Mesenchymal stem cell (in vitro differentiated cells and primary cell): ENCODE measurements around the gene RCOR1.
A peak's percentile ranks its signal among the peaks of the same experiment; 100 is the strongest.

ENCODE experiments used
- DNase-seq: peaks from one replicate; pipeline ENCODE4 v3.0.0-alpha.2; 2013
- H2AFZ ChIP-seq: one replicate; pipeline ENCODE4 v1.6.1; 2013; ENCODE audit warnings: low read depth, mild to moderate bottlenecking, control low read depth, inconsistent platforms, low read length, moderate library complexity
- H2AK5ac ChIP-seq: 2 replicates; pipeline ENCODE4 v1.6.1; 2013; ENCODE audit warnings: low read length, moderate library complexity, mild to moderate bottlenecking, inconsistent platforms; ENCODE audit not compliant: severe bottlenecking
- H2BK120ac ChIP-seq: one replicate; pipeline ENCODE4 v1.6.1; 2013; ENCODE audit warnings: low read depth, mild to moderate bottlenecking, inconsistent platforms, low read length, moderate library complexity
- H2BK12ac ChIP-seq, 2 experiments: one replicate each; pipeline ENCODE4 v1.6.1; 2013; ENCODE audit warnings: inconsistent platforms in 2 of 2, low read length in 2 of 2, mild to moderate bottlenecking in 2 of 2, moderate library complexity in 2 of 2, control low read depth in 1 of 2
- H2BK15ac ChIP-seq: one replicate; pipeline ENCODE4 v1.6.1; 2013; ENCODE audit warnings: mild to moderate bottlenecking, low read depth, inconsistent platforms; ENCODE audit not compliant: poor library complexity, severe bottlenecking
- H2BK5ac ChIP-seq: 2 replicates; pipeline ENCODE4 v1.6.1; 2013; ENCODE audit warnings: low read depth, mild to moderate bottlenecking, low read length, control low read depth, inconsistent platforms; ENCODE audit not compliant: poor library complexity, severe bottlenecking
- H3K14ac ChIP-seq, 2 experiments: one replicate each; pipeline ENCODE4 v1.6.1; 2013; ENCODE audit warnings: inconsistent platforms in 2 of 2, low read length in 2 of 2, control low read depth in 1 of 2, mild to moderate bottlenecking in 1 of 2, moderate library complexity in 1 of 2
- H3K18ac ChIP-seq, 2 experiments: one replicate each; pipeline ENCODE4 v1.6.1; 2013; ENCODE audit warnings: inconsistent platforms in 2 of 2, low read length in 2 of 2, control low read depth in 1 of 2, low read depth in 1 of 2, mild to moderate bottlenecking in 1 of 2
- H3K23ac ChIP-seq, 2 experiments: one replicate each; pipeline ENCODE4 v1.6.1; 2013; ENCODE audit warnings: inconsistent platforms in 2 of 2, low read length in 2 of 2, mild to moderate bottlenecking in 2 of 2, moderate library complexity in 2 of 2, control low read depth in 1 of 2
- H3K27ac ChIP-seq: 2 replicates; pipeline ENCODE4 v1.5.1; 2013; ENCODE audit warnings: mild to moderate bottlenecking, moderate library complexity, low read length, control low read depth, inconsistent platforms; ENCODE audit not compliant: poor library complexity, severe bottlenecking
- H3K27me3 ChIP-seq, 2 experiments: 2 replicates each; pipeline versions ENCODE4 v1.6.1 to v1.7.0; 2013; ENCODE audit warnings: low read length in 2 of 2, mild to moderate bottlenecking in 2 of 2, moderate library complexity in 2 of 2, control low read depth in 1 of 2, inconsistent platforms in 1 of 2; ENCODE audit not compliant: control insufficient read depth in 1 of 2, insufficient read depth in 1 of 2
- H3K36me3 ChIP-seq, 2 experiments: 2 replicates each; pipeline versions ENCODE4 v1.6.1 to v1.7.0; 2013; ENCODE audit warnings: low read length in 2 of 2, control low read depth in 1 of 2, inconsistent platforms in 1 of 2, low read depth in 1 of 2, mild to moderate bottlenecking in 1 of 2; ENCODE audit not compliant: insufficient read depth in 2 of 2, control insufficient read depth in 1 of 2
- H3K4ac ChIP-seq, 2 experiments: one replicate each; pipeline ENCODE4 v1.6.1; 2013; ENCODE audit warnings: inconsistent platforms in 2 of 2, low read length in 2 of 2, mild to moderate bottlenecking in 2 of 2, moderate library complexity in 2 of 2, control low read depth in 1 of 2, low read depth in 1 of 2
- H3K4me1 ChIP-seq: 2 replicates; pipeline ENCODE4 v1.6.1; 2013; ENCODE audit warnings: low read depth, low read length, control low read depth; ENCODE audit not compliant: control insufficient read depth, insufficient read depth
- H3K4me2 ChIP-seq: 2 replicates; pipeline ENCODE4 v1.6.1; 2013; ENCODE audit warnings: low read length, mild to moderate bottlenecking, inconsistent platforms; ENCODE audit not compliant: poor library complexity, severe bottlenecking
- H3K4me3 ChIP-seq, 2 experiments: 2 replicates each; pipeline versions ENCODE4 v1.5.1 to v1.7.0; 2013; ENCODE audit warnings: low read length in 2 of 2, mild to moderate bottlenecking in 2 of 2, control low read depth in 1 of 2, low read depth in 1 of 2; ENCODE audit not compliant: insufficient read depth in 1 of 2
- H3K79me1 ChIP-seq: replicated peaks from 2 replicates; pipeline ENCODE4 v1.6.1; 2013; ENCODE audit warnings: mild to moderate bottlenecking, control low read depth, low read length, inconsistent platforms; ENCODE audit not compliant: poor library complexity, severe bottlenecking
- H3K9ac ChIP-seq: 2 replicates; pipeline ENCODE4 v1.7.0; 2013; ENCODE audit warnings: mild to moderate bottlenecking, low read length, moderate library complexity
- H3K9me3 ChIP-seq: 2 replicates; pipeline ENCODE4 v1.7.0; 2013; ENCODE audit warnings: mild to moderate bottlenecking, low read length; ENCODE audit not compliant: control insufficient read depth
- H4K8ac ChIP-seq: one replicate; pipeline ENCODE4 v1.6.1; 2013; ENCODE audit warnings: inconsistent platforms, mild to moderate bottlenecking, low read length, moderate library complexity
- H4K91ac ChIP-seq: one replicate; pipeline ENCODE4 v1.6.1; 2013; ENCODE audit warnings: mild to moderate bottlenecking, low read length, inconsistent platforms
- WGBS: methylation state at CpG from one replicate; pipeline ENCODE4 v1.1.7; 2013; ENCODE audit warnings: mixed read lengths; 5-methylcytosine and 5-hydroxymethylcytosine counted together

The RCOR1 gene

DNA sequence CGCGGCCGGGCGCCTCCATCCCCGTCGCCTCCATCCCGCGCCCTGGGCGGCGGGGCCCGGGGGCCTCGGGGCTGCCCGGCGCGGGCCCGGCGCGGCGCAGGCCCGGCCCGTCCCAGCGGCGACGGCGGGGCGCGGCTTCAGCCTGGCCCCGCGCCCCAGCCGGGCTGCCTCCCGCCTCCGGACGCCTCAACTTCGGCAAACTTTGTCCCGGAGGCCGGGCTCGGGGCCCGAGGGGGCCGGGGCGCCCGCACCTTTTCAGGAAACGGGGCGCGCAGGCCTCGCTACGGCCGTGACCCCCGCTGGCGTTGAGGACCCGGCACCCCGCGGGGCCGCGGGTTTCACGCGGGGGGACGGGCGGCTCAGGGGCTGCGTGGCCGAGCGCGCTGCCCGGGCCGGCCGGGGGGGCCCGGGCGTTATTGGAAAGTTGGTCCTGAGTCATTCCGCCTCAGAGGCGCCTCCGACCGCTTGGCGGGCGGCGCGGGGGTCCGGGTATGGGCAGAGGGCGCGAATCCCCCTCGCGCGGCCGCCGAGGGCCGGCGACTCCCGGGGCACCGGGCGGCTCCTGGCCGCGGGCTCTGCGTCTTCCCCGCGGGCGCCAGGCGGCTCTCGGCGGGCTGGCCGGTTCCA lies 185.4 kb downstream of the RCOR1 start:
- Histone ChIP-seq H4K8ac (peak overlapping the region; percentile 13), H3K18ac (peak overlapping the region in 1 of 2 experiments; percentile 38), H3K27me3 (no peaks in the 10 kb centered on the region), H3K79me1 (peaks cover 12% of the 10 kb centered on the region), H3K4me1 (peaks cover 15% of the 10 kb centered on the region), H3K27ac (no peak overlapping the region), H3K4me2 (peak overlapping the region; percentile 58), H3K9me3 (no peaks in the 10 kb centered on the region), H2AFZ (no peak overlapping the region), H3K14ac (no peak overlapping the region), H3K9ac (peak overlapping the region; percentile 86), H2BK12ac (no peak overlapping the region), H2BK5ac (no peak overlapping the region), H4K91ac (no peak overlapping the region), H2AK5ac (no peak overlapping the region), H2BK120ac (peak overlapping the region; percentile 80), H3K4me3 (peak overlapping the region; percentile 78 to 81), H3K4ac (peak overlapping the region in 1 of 2 experiments; percentile 68), H3K36me3 (no peaks in the 10 kb centered on the region), H3K23ac (peak overlapping the region in 1 of 2 experiments; percentile 45), H2BK15ac (peak overlapping the region; percentile 33)
- under 1% methylated on average over 65 of the region's 98 CpGs for WGBS
- peak; percentile 11 for DNase-seq

GRCh38 chr14:102778338-102779083 lies 186.1 kb downstream of the RCOR1 start:
- Histone ChIP-seq H3K23ac (no peak overlapping the region), H3K4ac (peak overlapping the region in 1 of 2 experiments; percentile 68), H2AFZ (no peak overlapping the region), H3K27ac (no peak overlapping the region), H3K4me2 (peak overlapping the region; percentile 58), H3K4me1 (peaks cover 13% of the 10 kb centered on the region), H3K14ac (no peak overlapping the region), H4K91ac (no peak overlapping the region), H3K9me3 (no peaks in the 10 kb centered on the region), H3K4me3 (peak overlapping the region; percentile 78 to 81), H3K79me1 (peaks cover 14% of the 10 kb centered on the region), H2AK5ac (no peak overlapping the region), H3K18ac (peak overlapping the region in 1 of 2 experiments; percentile 38), H2BK120ac (no peak overlapping the region), H3K27me3 (no peaks in the 10 kb centered on the region), H2BK12ac (no peak overlapping the region), H3K36me3 (no peaks in the 10 kb centered on the region), H2BK5ac (no peak overlapping the region), H4K8ac (no peak overlapping the region), H3K9ac (peak overlapping the region; percentile 86), H2BK15ac (no peak overlapping the region)
- DNase-seq: peak; percentile 52
- WGBS: 27% methylated on average over 29 of the region's 29 CpGs

DNA sequence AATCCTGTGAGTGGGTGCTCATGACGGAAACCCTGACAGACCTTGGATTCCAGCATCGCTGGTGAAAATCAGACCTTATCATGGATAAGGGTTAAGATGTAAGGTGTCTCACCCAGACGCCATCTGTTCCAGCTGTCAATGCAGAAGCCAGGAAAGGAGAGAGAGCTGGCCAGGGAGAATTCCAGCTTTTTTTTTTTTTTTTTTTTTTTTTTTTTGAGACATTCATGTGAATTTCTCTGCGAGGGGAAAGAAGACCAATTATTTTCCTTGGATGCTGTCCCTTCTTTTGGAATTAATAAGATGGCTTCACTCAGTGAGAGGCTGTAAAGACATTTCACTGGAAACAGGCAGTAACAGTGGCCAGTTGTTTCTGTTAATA lies 186.6 kb downstream of the RCOR1 start:
- no peak overlapping the region for H2BK120ac ChIP-seq
- peak overlapping the region in 1 of 2 experiments; percentile 81 for H3K4me3 ChIP-seq
- no peak overlapping the region for H3K27ac ChIP-seq
- H2BK12ac ChIP-seq: no peak overlapping the region
- H3K9me3 ChIP-seq: no peaks in the 10 kb centered on the region
- H2AFZ ChIP-seq: no peak overlapping the region
- H3K79me1 ChIP-seq: peaks cover 14% of the 10 kb centered on the region
- H4K8ac ChIP-seq: no peak overlapping the region
- H3K4me2 ChIP-seq: no peak overlapping the region
- H3K23ac ChIP-seq: no peak overlapping the region
- H3K27me3 ChIP-seq: no peaks in the 10 kb centered on the region
- H3K14ac ChIP-seq: no peak overlapping the region
- no peak overlapping the region for H2BK5ac ChIP-seq
- DNase-seq: no peak
- WGBS: 84% methylated on average over 3 of the region's 4 CpGs
- peaks cover 13% of the 10 kb centered on the region for H3K4me1 ChIP-seq
- no peak overlapping the region for H3K4ac ChIP-seq
- H3K36me3 ChIP-seq: no peaks in the 10 kb centered on the region
- H3K9ac ChIP-seq: peak overlapping the region; percentile 86
- no peak overlapping the region for H2AK5ac ChIP-seq
- no peak overlapping the region for H4K91ac ChIP-seq
- H3K18ac ChIP-seq: no peak overlapping the region
- no peak overlapping the region for H2BK15ac ChIP-seq

DNA sequence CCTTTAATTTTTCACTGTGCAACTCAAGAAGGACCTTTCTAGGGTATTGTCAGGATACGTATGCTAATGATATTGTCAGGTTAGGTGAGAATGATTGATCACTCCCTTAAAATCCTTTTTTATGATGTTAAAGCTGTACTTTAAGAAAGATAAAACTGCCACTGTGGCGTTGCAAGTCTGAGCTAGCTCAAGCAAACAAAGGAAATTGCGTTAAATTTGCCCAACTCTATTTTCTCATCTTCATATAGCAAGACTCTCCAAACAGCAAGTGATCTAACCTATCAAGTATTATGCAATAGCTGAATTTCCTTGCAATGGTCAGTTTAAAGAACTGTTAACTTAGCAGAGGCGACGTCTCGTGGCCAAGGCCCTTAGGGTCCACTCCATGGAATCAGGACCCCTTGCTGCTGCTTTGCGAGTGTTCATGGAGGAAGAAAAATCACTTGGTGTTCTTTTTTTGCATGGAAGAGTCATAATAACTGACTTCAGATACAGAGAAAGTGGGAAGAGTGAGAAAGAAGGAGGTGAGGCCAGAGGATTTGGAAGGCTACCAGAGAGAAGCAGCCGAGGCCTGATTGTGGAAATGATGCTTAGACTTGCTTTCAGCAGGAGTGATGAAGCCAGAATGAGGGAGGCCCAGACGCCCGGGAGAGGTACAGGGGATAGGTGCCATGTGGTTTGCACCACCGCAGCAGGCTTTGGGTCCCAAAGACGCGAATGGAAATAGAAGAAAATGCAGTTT lies 187.3 kb downstream of the RCOR1 start:
- H3K4ac ChIP-seq: no peak overlapping the region
- H3K27me3 ChIP-seq: no peaks in the 10 kb centered on the region
- H3K18ac ChIP-seq: no peak overlapping the region
- no peak overlapping the region for H2BK15ac ChIP-seq
- H2AK5ac ChIP-seq: no peak overlapping the region
- peak overlapping the region in 1 of 2 experiments; percentile 81 for H3K4me3 ChIP-seq
- no peak overlapping the region for H3K23ac ChIP-seq
- no peak overlapping the region for H3K14ac ChIP-seq
- no peak overlapping the region for H3K4me2 ChIP-seq
- WGBS: 97% methylated on average over 11 of the region's 13 CpGs
- peaks cover 9% of the 10 kb centered on the region for H3K4me1 ChIP-seq
- H3K9me3 ChIP-seq: no peaks in the 10 kb centered on the region
- no peak overlapping the region for H2AFZ ChIP-seq
- peak overlapping the region; percentile 86 for H3K9ac ChIP-seq
- H2BK12ac ChIP-seq: no peak overlapping the region
- H3K79me1 ChIP-seq: peaks cover 14% of the 10 kb centered on the region
- no peaks in the 10 kb centered on the region for H3K36me3 ChIP-seq
- no peak overlapping the region for H4K8ac ChIP-seq
- H2BK5ac ChIP-seq: no peak overlapping the region
- no peak overlapping the region for H4K91ac ChIP-seq
- no peak overlapping the region for H2BK120ac ChIP-seq
- no peak overlapping the region for H3K27ac ChIP-seq
- peak; percentile 44 for DNase-seq
